ENCODE data around the gene KDM4C. TPM values are rescaled to one million over a fixed set of nuclear protein-coding genes. Genes with fewer than 3 reads are reported as not detected.

KDM4C gene
- total RNA-seq, 2 donors from 2014 or later = 26.1 to 47.8 TPM

GRCh38 chr9:7104625-7105024, 346.9 kb downstream of the KDM4C start:
- no peak for TF ChIP-seq CTCF (IDR thresholded peaks at IDR 0.05)
- Histone ChIP-seq H3K4me3 (no peak overlapping the region), H3K4me1 (ENCODE audit: control insufficient read depth in 1 of 2, low read depth in 2 of 2) (no peaks in the 10 kb centered on the region), H3K9me3 (no peaks in the 10 kb centered on the region), H3K36me3 (peaks cover 3% of the 10 kb centered on the region), H3K27me3 (replicated peaks; ENCODE audit: insufficient read depth) (no peaks in the 10 kb centered on the region), H3K27ac (no peak overlapping the region)
- no peak for DNase-seq (ENCODE audit: low spot score)
- no peak for ATAC-seq (ENCODE audit: insufficient number of reproducible peaks, low FRiP score, low read depth)

GRCh38 chr9:7105095-7105494, 347.3 kb downstream of the KDM4C start:
- Histone ChIP-seq H3K36me3 (peaks cover 3% of the 10 kb centered on the region), H3K4me1 (ENCODE audit: control insufficient read depth in 1 of 2, low read depth in 2 of 2) (no peaks in the 10 kb centered on the region), H3K27me3 (replicated peaks; ENCODE audit: insufficient read depth) (no peaks in the 10 kb centered on the region), H3K27ac (no peak overlapping the region), H3K4me3 (no peak overlapping the region), H3K9me3 (no peaks in the 10 kb centered on the region)
- no peak for TF ChIP-seq CTCF (IDR thresholded peaks at IDR 0.05)
- ATAC-seq (ENCODE audit: insufficient number of reproducible peaks, low FRiP score, low read depth) (no peak), DNase-seq (ENCODE audit: low spot score) (no peak)

- DNase-seq (ENCODE audit: low spot score) = no peak
Measured at GRCh38 chr9:7108936-7109335, 351.2 kb downstream of the KDM4C start.

DNA sequence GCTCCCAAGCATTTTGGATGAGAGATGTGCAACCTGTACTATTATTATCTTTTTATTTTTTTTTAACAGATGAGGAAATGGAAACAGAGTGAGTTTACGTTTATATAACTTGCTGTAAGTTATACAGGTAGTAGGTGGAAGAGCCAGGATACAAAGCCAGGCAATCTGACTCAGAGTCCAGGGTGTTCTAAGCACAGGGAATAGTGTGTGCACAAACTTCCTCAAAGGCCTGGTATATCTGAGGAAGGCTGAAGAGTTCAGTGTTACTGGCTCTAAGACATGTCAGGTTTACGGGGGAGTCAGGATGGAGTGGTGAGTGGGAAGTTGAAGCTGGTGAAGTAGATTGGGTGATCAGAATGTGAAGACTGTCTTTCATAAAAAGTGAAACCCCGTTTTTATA, 353.6 kb downstream of the KDM4C start:
- H3K27ac ChIP-seq = no peak overlapping the region
- no peaks in the 10 kb centered on the region for H3K36me3 ChIP-seq

More at GRCh38 chr9:7108936-7109335, 351.2 kb downstream of the KDM4C start:
- H3K9me3 ChIP-seq = no peaks in the 10 kb centered on the region
- H3K27me3 ChIP-seq (replicated peaks; ENCODE audit: insufficient read depth) = no peaks in the 10 kb centered on the region
- no peak overlapping the region for H3K4me3 ChIP-seq
- no peak for TF ChIP-seq CTCF (IDR thresholded peaks at IDR 0.05)
- no peaks in the 10 kb centered on the region for H3K4me1 ChIP-seq (ENCODE audit: control insufficient read depth in 1 of 2, low read depth in 2 of 2)
- peaks cover 3% of the 10 kb centered on the region for H3K36me3 ChIP-seq
- no peak overlapping the region for H3K27ac ChIP-seq
- no peak for ATAC-seq (ENCODE audit: insufficient number of reproducible peaks, low FRiP score, low read depth)

DNA sequence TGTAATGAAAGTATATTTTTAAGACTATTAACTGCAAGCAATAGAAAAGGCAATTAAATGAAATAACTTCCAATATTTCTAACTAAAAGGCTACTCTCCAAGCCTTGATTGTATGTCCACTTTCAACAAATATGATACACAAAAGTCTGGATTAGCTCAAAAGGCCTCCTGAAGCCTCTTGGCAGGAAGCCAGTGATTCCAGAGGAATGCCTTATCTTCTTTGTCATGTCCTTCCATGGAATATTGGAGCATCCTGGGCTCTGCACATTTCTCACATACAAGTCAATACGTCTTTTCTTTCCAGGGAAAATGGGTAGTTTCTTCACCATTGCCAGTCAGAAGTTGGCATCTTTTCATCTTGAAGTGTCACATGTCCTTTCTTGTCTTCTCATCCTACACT, 357.8 kb downstream of the KDM4C start:
- DNase-seq (ENCODE audit: low spot score) = no peak
- Histone ChIP-seq H3K4me3 (no peak overlapping the region), H3K4me1 (ENCODE audit: control insufficient read depth in 1 of 2, low read depth in 2 of 2) (no peaks in the 10 kb centered on the region), H3K36me3 (no peaks in the 10 kb centered on the region), H3K27ac (no peak overlapping the region), H3K9me3 (no peaks in the 10 kb centered on the region), H3K27me3 (replicated peaks; ENCODE audit: insufficient read depth) (no peaks in the 10 kb centered on the region)
- no peak for ATAC-seq (ENCODE audit: insufficient number of reproducible peaks, low FRiP score, low read depth)
- no peak for TF ChIP-seq CTCF (IDR thresholded peaks at IDR 0.05)

More for the DNA sequence above, 353.6 kb downstream of the KDM4C start:
- H3K9me3 ChIP-seq = no peaks in the 10 kb centered on the region
- no peaks in the 10 kb centered on the region for H3K4me1 ChIP-seq (ENCODE audit: control insufficient read depth in 1 of 2, low read depth in 2 of 2)
- no peak for TF ChIP-seq CTCF (IDR thresholded peaks at IDR 0.05)
- no peak for DNase-seq (ENCODE audit: low spot score)
- H3K27me3 ChIP-seq (replicated peaks; ENCODE audit: insufficient read depth) = no peaks in the 10 kb centered on the region
- H3K4me3 ChIP-seq = no peak overlapping the region
- no peak for ATAC-seq (ENCODE audit: insufficient number of reproducible peaks, low FRiP score, low read depth)

Measured in thoracic aorta (tissue), 2 donors.